NB4 (cell line): Measurements from ENCODE around the gene KCNRG.
"Not testable (repeated sequence)": the region's sequence is repeated elsewhere in the genome, so short reads cannot be mapped to it uniquely, and the experiment has no call there.

Experiments
- POLR2A ChIP-seq: IDR thresholded peaks from 2 replicates; pipeline ENCODE4 v1.6.1; 2011; ENCODE audit warnings: mild to moderate bottlenecking; ENCODE audit not compliant: insufficient read length; ENCODE audit errors: extremely low read depth
- TF ChIP-seq, protein P1 (sequence below): IDR thresholded peaks from one replicate; pipeline ENCODE4 v1.5.1; 2012; ENCODE audit warnings: low read depth, low read length

DNA sequence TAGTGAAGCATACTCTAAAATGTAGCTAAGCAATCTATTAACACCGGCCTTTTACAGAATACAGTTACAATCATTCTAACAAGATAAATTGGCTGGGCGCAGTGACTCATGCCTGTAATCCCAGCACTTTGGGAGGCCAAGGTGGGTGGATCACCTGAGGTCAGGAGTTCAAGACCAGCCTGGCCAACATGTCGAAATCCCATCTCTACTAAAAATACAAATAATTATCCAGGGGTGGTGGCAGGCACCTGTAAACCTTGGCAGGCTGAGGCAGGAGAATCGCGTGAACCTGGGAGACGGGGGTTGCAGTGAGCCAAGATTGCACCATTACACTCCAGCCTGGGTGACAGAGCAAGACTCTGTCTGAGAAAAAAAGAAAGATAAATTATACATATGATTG is 24.6 kb upstream of the KCNRG start:
- TF ChIP-seq, protein P1, sequence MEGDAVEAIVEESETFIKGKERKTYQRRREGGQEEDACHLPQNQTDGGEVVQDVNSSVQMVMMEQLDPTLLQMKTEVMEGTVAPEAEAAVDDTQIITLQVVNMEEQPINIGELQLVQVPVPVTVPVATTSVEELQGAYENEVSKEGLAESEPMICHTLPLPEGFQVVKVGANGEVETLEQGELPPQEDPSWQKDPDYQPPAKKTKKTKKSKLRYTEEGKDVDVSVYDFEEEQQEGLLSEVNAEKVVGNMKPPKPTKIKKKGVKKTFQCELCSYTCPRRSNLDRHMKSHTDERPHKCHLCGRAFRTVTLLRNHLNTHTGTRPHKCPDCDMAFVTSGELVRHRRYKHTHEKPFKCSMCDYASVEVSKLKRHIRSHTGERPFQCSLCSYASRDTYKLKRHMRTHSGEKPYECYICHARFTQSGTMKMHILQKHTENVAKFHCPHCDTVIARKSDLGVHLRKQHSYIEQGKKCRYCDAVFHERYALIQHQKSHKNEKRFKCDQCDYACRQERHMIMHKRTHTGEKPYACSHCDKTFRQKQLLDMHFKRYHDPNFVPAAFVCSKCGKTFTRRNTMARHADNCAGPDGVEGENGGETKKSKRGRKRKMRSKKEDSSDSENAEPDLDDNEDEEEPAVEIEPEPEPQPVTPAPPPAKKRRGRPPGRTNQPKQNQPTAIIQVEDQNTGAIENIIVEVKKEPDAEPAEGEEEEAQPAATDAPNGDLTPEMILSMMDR, result not testable (repeated sequence)
- not testable (repeated sequence) for TF ChIP-seq POLR2A
